Astrocyte (in vitro differentiated cells and primary cell): ENCODE measurements around the gene ADAMTS12. TPM values are rescaled to one million over a fixed set of nuclear protein-coding genes. Genes with fewer than 3 reads are reported as not detected.

ENCODE experiments used
- DNase-seq: peaks from one replicate; pipeline ENCODE4 v3.0.0-alpha.2; 2010; ENCODE audit warnings: low read depth
- FAIRE-seq: peaks from 2 replicates; lab custom pipeline; 2011; peaks lifted over from hg19 to GRCh38; lab: Jason Lieb, UNC
- H2AFZ ChIP-seq: 2 replicates; pipeline ENCODE4 v1.6.0; 2012; ENCODE audit warnings: low read depth, low read length, inconsistent platforms
- H3K27ac ChIP-seq: 2 replicates; pipeline ENCODE4 v1.5.1; 2011; ENCODE audit warnings: low read depth, low read length, inconsistent platforms
- H3K27me3 ChIP-seq: 2 replicates; pipeline ENCODE4 v1.6.0; 2011; ENCODE audit warnings: low read length, inconsistent platforms; ENCODE audit not compliant: insufficient read depth
- H3K36me3 ChIP-seq: 2 replicates; pipeline ENCODE4 v1.5.1; 2011; ENCODE audit warnings: low read length, inconsistent platforms; ENCODE audit not compliant: insufficient read depth
- H3K4me1 ChIP-seq: 2 replicates; pipeline ENCODE4 v1.5.1; 2011; ENCODE audit warnings: low read length, inconsistent platforms; ENCODE audit not compliant: insufficient read depth
- H3K4me2 ChIP-seq: 2 replicates; pipeline ENCODE4 v1.6.0; 2012; ENCODE audit warnings: low read length, inconsistent platforms
- H3K4me3 ChIP-seq: 2 replicates; pipeline ENCODE4 v1.5.1; 2011; ENCODE audit warnings: low read depth, mild to moderate bottlenecking, low read length, inconsistent platforms; ENCODE audit not compliant: insufficient read depth
- H3K79me2 ChIP-seq: 2 replicates; pipeline ENCODE4 v1.6.0; 2012; ENCODE audit warnings: mild to moderate bottlenecking, low read length, inconsistent platforms; ENCODE audit not compliant: insufficient read depth
- H3K9ac ChIP-seq: 2 replicates; pipeline ENCODE4 v1.6.0; 2012; ENCODE audit warnings: mild to moderate bottlenecking, low read length, inconsistent platforms
- H3K9me3 ChIP-seq: 2 replicates; pipeline ENCODE4 v1.5.1; 2012; ENCODE audit warnings: low read depth, mild to moderate bottlenecking, low read length, inconsistent platforms; ENCODE audit not compliant: insufficient read depth
- H4K20me1 ChIP-seq: 2 replicates; pipeline ENCODE4 v1.6.0; 2012; ENCODE audit warnings: low read length, inconsistent platforms; ENCODE audit not compliant: insufficient read depth
- H3K27ac Mint-ChIP-seq: one replicate; pipeline ENCODE4 v1.8.0; 2021; ENCODE audit warnings: mild to moderate bottlenecking, mixed read lengths; ENCODE audit not compliant: unreplicated experiment
- H3K27me3 Mint-ChIP-seq: one replicate; pipeline ENCODE4 v1.8.0; 2021; ENCODE audit warnings: low read depth, mixed read lengths; ENCODE audit not compliant: unreplicated experiment
- H3K36me3 Mint-ChIP-seq: one replicate; pipeline ENCODE4 v1.8.0; 2021; ENCODE audit warnings: low read depth, mixed read lengths; ENCODE audit not compliant: unreplicated experiment
- H3K4me1 Mint-ChIP-seq: one replicate; pipeline ENCODE4 v1.8.0; 2021; ENCODE audit warnings: low read depth, mixed read lengths; ENCODE audit not compliant: unreplicated experiment
- H3K4me3 Mint-ChIP-seq: one replicate; pipeline ENCODE4 v1.8.0; 2021; ENCODE audit warnings: mild to moderate bottlenecking, moderate library complexity, mixed read lengths; ENCODE audit not compliant: unreplicated experiment
- H3K9me3 Mint-ChIP-seq: one replicate; pipeline ENCODE4 v1.8.0; 2021; ENCODE audit warnings: mild to moderate bottlenecking, mixed read lengths; ENCODE audit not compliant: unreplicated experiment
- CTCF ChIP-seq: IDR thresholded peaks from 2 replicates; pipeline ENCODE4 v1.5.1; 2011; ENCODE audit warnings: low read depth, mild to moderate bottlenecking, inconsistent platforms, low read length, moderate library complexity; ENCODE audit not compliant: insufficient read depth
- EZH2 ChIP-seq: IDR thresholded peaks from 2 replicates; pipeline ENCODE4 v1.6.1; 2012; ENCODE audit warnings: mild to moderate bottlenecking, low read length, inconsistent platforms; ENCODE audit not compliant: insufficient read depth
- total RNA-seq: library from RNA; stranded (reverse); gene quantifications from 2 replicates; pipeline ENCODE4 v1.2.1, GENCODE V29; 2021

ADAMTS12 gene
- total RNA-seq, 1 donor from 2014 or later: 156 TPM

- H3K36me3 Mint-ChIP-seq: peaks cover 3% of the 10 kb centered on the region
Observed at GRCh38 chr5:33756491-33756890, 135.3 kb downstream of the ADAMTS12 start.

GRCh38 chr5:33755231-33755630 lies 136.6 kb downstream of the ADAMTS12 start:
- DNase-seq: peak; percentile 26
- H3K4me2 ChIP-seq: no peak overlapping the region
- no peak overlapping the region for H3K27ac ChIP-seq
- Mint-ChIP-seq H3K4me3 (no peak overlapping the region), H3K27me3 (no peaks in the 10 kb centered on the region), H3K27ac (no peak overlapping the region), H3K36me3 (peaks cover 4% of the 10 kb centered on the region), H3K9me3 (no peaks in the 10 kb centered on the region), H3K4me1 (peaks cover 58% of the 10 kb centered on the region)
- H3K9ac ChIP-seq: no peak overlapping the region
- no peak overlapping the region for H2AFZ ChIP-seq
- H3K4me3 ChIP-seq: no peak overlapping the region
- peaks cover 2% of the 10 kb centered on the region for H3K4me1 ChIP-seq
- no peaks in the 10 kb centered on the region for H3K36me3 ChIP-seq
- TF ChIP-seq CTCF (no peak), EZH2 (no peak)
- no peaks in the 10 kb centered on the region for H3K27me3 ChIP-seq
- no peak for FAIRE-seq
- H4K20me1 ChIP-seq: peaks cover 44% of the 10 kb centered on the region
- H3K79me2 ChIP-seq: peaks cover 76% of the 10 kb centered on the region
- no peaks in the 10 kb centered on the region for H3K9me3 ChIP-seq

More at GRCh38 chr5:33756491-33756890, 135.3 kb downstream of the ADAMTS12 start:
- H3K27me3 Mint-ChIP-seq: no peaks in the 10 kb centered on the region
- Histone ChIP-seq H3K27ac (no peak overlapping the region), H3K27me3 (no peaks in the 10 kb centered on the region), H4K20me1 (peaks cover 44% of the 10 kb centered on the region), H3K79me2 (peaks cover 80% of the 10 kb centered on the region), H3K4me1 (peaks cover 8% of the 10 kb centered on the region), H3K36me3 (no peaks in the 10 kb centered on the region), H3K4me2 (no peak overlapping the region), H3K9ac (no peak overlapping the region), H2AFZ (no peak overlapping the region), H3K9me3 (no peaks in the 10 kb centered on the region), H3K4me3 (no peak overlapping the region)
- no peak for TF ChIP-seq EZH2
- no peak for TF ChIP-seq CTCF
- H3K4me3 Mint-ChIP-seq: no peak overlapping the region
- no peaks in the 10 kb centered on the region for H3K9me3 Mint-ChIP-seq
- FAIRE-seq: no peak
- peaks cover 71% of the 10 kb centered on the region for H3K4me1 Mint-ChIP-seq
- DNase-seq: no peak
- peak overlapping the region; percentile 41 for H3K27ac Mint-ChIP-seq

GRCh38 chr5:33753704-33754103 lies 138.1 kb downstream of the ADAMTS12 start:
- peaks cover 2% of the 10 kb centered on the region for H3K4me1 ChIP-seq
- peaks cover 66% of the 10 kb centered on the region for H3K79me2 ChIP-seq
- no peak overlapping the region for H2AFZ ChIP-seq
- no peaks in the 10 kb centered on the region for H3K27me3 Mint-ChIP-seq
- H4K20me1 ChIP-seq: peaks cover 44% of the 10 kb centered on the region
- H3K4me2 ChIP-seq: no peak overlapping the region
- H3K36me3 Mint-ChIP-seq: peaks cover 6% of the 10 kb centered on the region
- H3K9me3 ChIP-seq: no peaks in the 10 kb centered on the region
- no peaks in the 10 kb centered on the region for H3K27me3 ChIP-seq
- no peak overlapping the region for H3K4me3 ChIP-seq
- no peak overlapping the region for H3K27ac ChIP-seq
- no peak overlapping the region for H3K4me3 Mint-ChIP-seq
- H3K27ac Mint-ChIP-seq: no peak overlapping the region
- H3K9me3 Mint-ChIP-seq: no peaks in the 10 kb centered on the region
- no peak overlapping the region for H3K9ac ChIP-seq
- no peak for DNase-seq
- TF ChIP-seq CTCF: no peak
- TF ChIP-seq EZH2: no peak
- H3K36me3 ChIP-seq: no peaks in the 10 kb centered on the region
- no peak for FAIRE-seq
- H3K4me1 Mint-ChIP-seq: peaks cover 46% of the 10 kb centered on the region
